Fibroblast of the aortic adventitia (primary cell): Measurements from ENCODE around the gene GPR33. TPM values are rescaled to one million over a fixed set of nuclear protein-coding genes. Genes with fewer than 3 reads are reported as not detected.
"Not testable (repeated sequence)": the region's sequence is repeated elsewhere in the genome, so short reads cannot be mapped to it uniquely, and the experiment has no call there.

ENCODE experiments used
- DNase-seq: peaks from one replicate; pipeline ENCODE4 v3.0.0-alpha.2; 2010; ENCODE audit warnings: low read depth
- H3K4me3 ChIP-seq: 2 replicates; pipeline ENCODE4 v1.5.1; 2011; ENCODE audit warnings: low read depth, mild to moderate bottlenecking, control low read depth, low read length, moderate library complexity
- total RNA-seq: library from RNA; depleted of rRNA; stranded (reverse); fragments of >200 nt; gene quantifications from 2 replicates; pipeline ENCODE4 v1.2.3, GENCODE V29; 2012; ENCODE audit warnings: low replicate concordance
- TF ChIP-seq, protein P1 (sequence below): IDR thresholded peaks from 2 replicates; pipeline ENCODE4 v1.5.1; 2011; ENCODE audit warnings: mild to moderate bottlenecking, low read length, control low read depth, inconsistent platforms; ENCODE audit not compliant: insufficient read depth

Gene GPR33
- total RNA-seq, 1 donor = not detected

GRCh38 chr14:31449136-31449535, 38.7 kb downstream of the GPR33 start:
- no peak overlapping the region for H3K4me3 ChIP-seq
- DNase-seq = no peak
- TF ChIP-seq, protein P1, sequence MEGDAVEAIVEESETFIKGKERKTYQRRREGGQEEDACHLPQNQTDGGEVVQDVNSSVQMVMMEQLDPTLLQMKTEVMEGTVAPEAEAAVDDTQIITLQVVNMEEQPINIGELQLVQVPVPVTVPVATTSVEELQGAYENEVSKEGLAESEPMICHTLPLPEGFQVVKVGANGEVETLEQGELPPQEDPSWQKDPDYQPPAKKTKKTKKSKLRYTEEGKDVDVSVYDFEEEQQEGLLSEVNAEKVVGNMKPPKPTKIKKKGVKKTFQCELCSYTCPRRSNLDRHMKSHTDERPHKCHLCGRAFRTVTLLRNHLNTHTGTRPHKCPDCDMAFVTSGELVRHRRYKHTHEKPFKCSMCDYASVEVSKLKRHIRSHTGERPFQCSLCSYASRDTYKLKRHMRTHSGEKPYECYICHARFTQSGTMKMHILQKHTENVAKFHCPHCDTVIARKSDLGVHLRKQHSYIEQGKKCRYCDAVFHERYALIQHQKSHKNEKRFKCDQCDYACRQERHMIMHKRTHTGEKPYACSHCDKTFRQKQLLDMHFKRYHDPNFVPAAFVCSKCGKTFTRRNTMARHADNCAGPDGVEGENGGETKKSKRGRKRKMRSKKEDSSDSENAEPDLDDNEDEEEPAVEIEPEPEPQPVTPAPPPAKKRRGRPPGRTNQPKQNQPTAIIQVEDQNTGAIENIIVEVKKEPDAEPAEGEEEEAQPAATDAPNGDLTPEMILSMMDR = no peak

- DNase-seq = no peak
- TF ChIP-seq, protein P1 = no peak
- no peak overlapping the region for H3K4me3 ChIP-seq
Measured at GRCh38 chr14:31445703-31446102, 42.1 kb downstream of the GPR33 start.

- DNase-seq = no peak
- TF ChIP-seq, protein P1 = no peak
- H3K4me3 ChIP-seq = no peak overlapping the region
Measured at GRCh38 chr14:31442284-31442683, 45.6 kb downstream of the GPR33 start.

GRCh38 chr14:31441273-31442111, 46.3 kb downstream of the GPR33 start:
- TF ChIP-seq, protein P1 = no peak
- no peak overlapping the region for H3K4me3 ChIP-seq

DNA sequence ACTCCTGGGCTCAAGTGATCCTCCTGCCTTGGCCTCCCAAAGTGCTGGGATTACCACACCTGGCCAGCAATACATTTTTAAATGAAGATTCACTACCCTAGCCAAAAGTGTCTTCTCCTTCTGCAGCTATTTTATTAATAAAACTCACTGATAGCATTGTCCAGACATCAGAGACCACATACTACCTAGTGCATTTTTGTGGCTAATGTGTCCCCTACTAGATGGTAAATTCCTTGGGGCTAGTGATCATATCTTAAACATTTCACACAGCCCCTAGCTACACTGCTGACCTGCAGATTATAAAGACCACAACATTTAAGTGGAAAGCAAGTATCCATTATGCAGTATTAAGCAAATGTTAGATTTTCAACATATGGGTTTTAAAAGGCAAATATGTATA, 47.6 kb downstream of the GPR33 start:
- H3K4me3 ChIP-seq = no peak overlapping the region
- no peak for DNase-seq
- TF ChIP-seq, protein P1 = no peak

More at GRCh38 chr14:31441273-31442111, 46.3 kb downstream of the GPR33 start:
- DNase-seq = peak; percentile 94

GRCh38 chr14:31439561-31439960, 48.3 kb downstream of the GPR33 start:
- H3K4me3 ChIP-seq = no peak overlapping the region
- TF ChIP-seq, protein P1 = no peak
- peak; percentile 80 for DNase-seq

GRCh38 chr14:31437045-31437691, 50.7 kb downstream of the GPR33 start:
- H3K4me3 ChIP-seq, DNase-seq: not testable (repeated sequence)
